Stimulated activated CD8-positive, alpha-beta memory T cell treated with anti-CD3 and anti-CD28 coated beads, Interleukin-12 subunit alpha, Interleukin-12 subunit beta, amount 100 ng/mL, for 1 hour (primary cell): ENCODE results near the gene PLSCR2.
"Not testable (repeated sequence)": the region's sequence is repeated elsewhere in the genome, so short reads cannot be mapped to it uniquely, and the experiment has no call there.

Source experiments
- DNase-seq: peaks from one replicate; pipeline ENCODE4 v3.0.0-alpha.2; 2020; ENCODE audit warnings: low read depth

PLSCR2 gene

GRCh38 chr3:146469150-146470017 lies at the start of gene PLSCR2:
TSS of gene PLSCR2 (minus strand) at chr3:146469561. CDS start at chr3:146459904, 9,657 bp downstream.
- DNase-seq, result peak; percentile 39

- DNase-seq, result no peak
Measured at GRCh38 chr3:146517684-146518435, 48.5 kb upstream of the PLSCR2 start.

- DNase-seq, result no peak
Measured at GRCh38 chr3:146513386-146514051, 44.2 kb upstream of the PLSCR2 start.

- no peak for DNase-seq
Measured at GRCh38 chr3:146511402-146512134, 42.2 kb upstream of the PLSCR2 start.

GRCh38 chr3:146507331-146508120 lies 38.2 kb upstream of the PLSCR2 start:
- DNase-seq, result no peak

- no peak for DNase-seq
Measured at GRCh38 chr3:146505516-146505915, 36.2 kb upstream of the PLSCR2 start.

- no peak for DNase-seq
Measured at GRCh38 chr3:146504498-146505197, 35.3 kb upstream of the PLSCR2 start.

- DNase-seq, result no peak
Measured at GRCh38 chr3:146503461-146504202, 34.3 kb upstream of the PLSCR2 start.

GRCh38 chr3:146502887-146503460 lies 33.6 kb upstream of the PLSCR2 start:
- DNase-seq, result no peak

GRCh38 chr3:146501752-146502151 lies 32.4 kb upstream of the PLSCR2 start:
- no peak for DNase-seq

- no peak for DNase-seq
Measured at GRCh38 chr3:146499701-146500100, 30.3 kb upstream of the PLSCR2 start.

GRCh38 chr3:146498002-146498736 lies 28.8 kb upstream of the PLSCR2 start:
- DNase-seq, result no peak

GRCh38 chr3:146497145-146497843 lies 27.9 kb upstream of the PLSCR2 start:
- DNase-seq, result not testable (repeated sequence)

- no peak for DNase-seq
Measured at GRCh38 chr3:146496726-146497125, 27.4 kb upstream of the PLSCR2 start.

GRCh38 chr3:146496251-146496650 lies 26.9 kb upstream of the PLSCR2 start:
- no peak for DNase-seq

- DNase-seq, result no peak
Measured at GRCh38 chr3:146493761-146494160, 24.4 kb upstream of the PLSCR2 start.

- DNase-seq, result no peak
Measured at GRCh38 chr3:146493221-146493620, 23.9 kb upstream of the PLSCR2 start.

- no peak for DNase-seq
Measured at GRCh38 chr3:146491303-146491702, 21.9 kb upstream of the PLSCR2 start.
